GF-D8 (cell line): ENCODE measurements around the gene PNMA8B.
"Not testable (repeated sequence)": the region's sequence is repeated elsewhere in the genome, so short reads cannot be mapped to it uniquely, and the experiment has no call there.

Source experiments
- DNase-seq: peaks from one replicate; lab custom pipeline; 2025; lab: John Stamatoyannopoulos, UW

Gene PNMA8B

GRCh38 chr19:46495786-46496099, at the start of gene PNMA8B:
PNMA8B (minus strand) TSS chr19:46495867; CDS start chr19:46495465, 402 bp downstream.
- DNase-seq: no peak

GRCh38 chr19:46544651-46545050, 49.0 kb upstream of the PNMA8B start:
- DNase-seq: no peak

- DNase-seq: peak; percentile 37
Observed at GRCh38 chr19:46542428-46543230, 47.0 kb upstream of the PNMA8B start.

- no peak for DNase-seq
Observed at GRCh38 chr19:46537136-46538097, 41.8 kb upstream of the PNMA8B start.

GRCh38 chr19:46536391-46536790, 40.7 kb upstream of the PNMA8B start:
- no peak for DNase-seq

GRCh38 chr19:46533621-46534081, 38.0 kb upstream of the PNMA8B start:
- no peak for DNase-seq

- no peak for DNase-seq
Observed at GRCh38 chr19:46533078-46533620, 37.5 kb upstream of the PNMA8B start.

GRCh38 chr19:46530636-46531035, 35.0 kb upstream of the PNMA8B start:
- DNase-seq: no peak

GRCh38 chr19:46529622-46530451, 34.2 kb upstream of the PNMA8B start:
- peak; percentile 5 for DNase-seq

GRCh38 chr19:46528601-46529590, 33.2 kb upstream of the PNMA8B start:
- no peak for DNase-seq

- not testable (repeated sequence) for DNase-seq
Observed at GRCh38 chr19:46526801-46527200, 31.1 kb upstream of the PNMA8B start.

- DNase-seq: no peak
Observed at GRCh38 chr19:46524308-46524707, 28.6 kb upstream of the PNMA8B start.

GRCh38 chr19:46522988-46523387, 27.3 kb upstream of the PNMA8B start:
- not testable (repeated sequence) for DNase-seq

GRCh38 chr19:46521241-46521868, 25.7 kb upstream of the PNMA8B start:
- DNase-seq: no peak

- DNase-seq: no peak
Observed at GRCh38 chr19:46520616-46521015, 24.9 kb upstream of the PNMA8B start.

- DNase-seq: no peak
Observed at GRCh38 chr19:46517471-46517870, 21.8 kb upstream of the PNMA8B start.

- DNase-seq: no peak
Observed at GRCh38 chr19:46515879-46516350, 20.2 kb upstream of the PNMA8B start.

GRCh38 chr19:46515290-46515609, 19.6 kb upstream of the PNMA8B start:
- no peak for DNase-seq

- no peak for DNase-seq
Observed at GRCh38 chr19:46514589-46515289, 19.1 kb upstream of the PNMA8B start.
